DOHH2 (cell line): ENCODE measurements around the gene HEPHL1.

ENCODE experiments used
- EZH2phosphoT487 ChIP-seq: fragments of 200-600 bp; sonication (generic); IDR thresholded peaks from 2 replicates; pipeline ENCODE4 v1.6.1; 2017; ENCODE audit warnings: borderline replicate concordance, mild to moderate bottlenecking, antibody characterized with exemption, low read length, moderate library complexity, mixed read lengths
- TF ChIP-seq, protein P1 (sequence below): fragments of 200-600 bp; sonication (generic); IDR thresholded peaks from one replicate; pipeline ENCODE4 v1.5.1; 2014; ENCODE audit warnings: antibody characterized with exemption, mild to moderate bottlenecking, low read depth, low read length; ENCODE audit not compliant: poor library complexity, severe bottlenecking

DNA sequence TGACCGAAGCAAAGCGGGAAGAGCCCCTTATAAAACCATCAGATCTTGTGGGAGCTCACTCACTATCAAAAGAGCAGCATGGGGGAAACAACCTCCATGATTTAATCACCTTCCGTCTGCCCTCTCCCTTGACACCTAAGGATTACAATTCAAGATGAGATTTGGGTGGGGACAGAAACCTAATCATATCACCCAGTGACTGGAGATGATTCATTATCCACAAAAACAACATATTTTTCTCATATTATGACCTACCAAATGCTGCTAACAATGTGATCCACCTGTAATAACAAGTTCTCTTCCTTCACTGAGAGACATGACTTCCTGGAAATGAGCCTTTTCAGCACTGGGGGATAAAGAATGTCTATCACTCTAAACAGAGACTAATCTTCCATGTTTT is 23.4 kb upstream of the HEPHL1 start:
- TF ChIP-seq, protein P1, sequence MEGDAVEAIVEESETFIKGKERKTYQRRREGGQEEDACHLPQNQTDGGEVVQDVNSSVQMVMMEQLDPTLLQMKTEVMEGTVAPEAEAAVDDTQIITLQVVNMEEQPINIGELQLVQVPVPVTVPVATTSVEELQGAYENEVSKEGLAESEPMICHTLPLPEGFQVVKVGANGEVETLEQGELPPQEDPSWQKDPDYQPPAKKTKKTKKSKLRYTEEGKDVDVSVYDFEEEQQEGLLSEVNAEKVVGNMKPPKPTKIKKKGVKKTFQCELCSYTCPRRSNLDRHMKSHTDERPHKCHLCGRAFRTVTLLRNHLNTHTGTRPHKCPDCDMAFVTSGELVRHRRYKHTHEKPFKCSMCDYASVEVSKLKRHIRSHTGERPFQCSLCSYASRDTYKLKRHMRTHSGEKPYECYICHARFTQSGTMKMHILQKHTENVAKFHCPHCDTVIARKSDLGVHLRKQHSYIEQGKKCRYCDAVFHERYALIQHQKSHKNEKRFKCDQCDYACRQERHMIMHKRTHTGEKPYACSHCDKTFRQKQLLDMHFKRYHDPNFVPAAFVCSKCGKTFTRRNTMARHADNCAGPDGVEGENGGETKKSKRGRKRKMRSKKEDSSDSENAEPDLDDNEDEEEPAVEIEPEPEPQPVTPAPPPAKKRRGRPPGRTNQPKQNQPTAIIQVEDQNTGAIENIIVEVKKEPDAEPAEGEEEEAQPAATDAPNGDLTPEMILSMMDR, result no peak
- TF ChIP-seq EZH2phosphoT487, result no peak
